ENCODE data around the gene PHOSPHO1.
A peak's percentile ranks its signal among the peaks of the same experiment; 100 is the strongest.

The PHOSPHO1 gene

DNA sequence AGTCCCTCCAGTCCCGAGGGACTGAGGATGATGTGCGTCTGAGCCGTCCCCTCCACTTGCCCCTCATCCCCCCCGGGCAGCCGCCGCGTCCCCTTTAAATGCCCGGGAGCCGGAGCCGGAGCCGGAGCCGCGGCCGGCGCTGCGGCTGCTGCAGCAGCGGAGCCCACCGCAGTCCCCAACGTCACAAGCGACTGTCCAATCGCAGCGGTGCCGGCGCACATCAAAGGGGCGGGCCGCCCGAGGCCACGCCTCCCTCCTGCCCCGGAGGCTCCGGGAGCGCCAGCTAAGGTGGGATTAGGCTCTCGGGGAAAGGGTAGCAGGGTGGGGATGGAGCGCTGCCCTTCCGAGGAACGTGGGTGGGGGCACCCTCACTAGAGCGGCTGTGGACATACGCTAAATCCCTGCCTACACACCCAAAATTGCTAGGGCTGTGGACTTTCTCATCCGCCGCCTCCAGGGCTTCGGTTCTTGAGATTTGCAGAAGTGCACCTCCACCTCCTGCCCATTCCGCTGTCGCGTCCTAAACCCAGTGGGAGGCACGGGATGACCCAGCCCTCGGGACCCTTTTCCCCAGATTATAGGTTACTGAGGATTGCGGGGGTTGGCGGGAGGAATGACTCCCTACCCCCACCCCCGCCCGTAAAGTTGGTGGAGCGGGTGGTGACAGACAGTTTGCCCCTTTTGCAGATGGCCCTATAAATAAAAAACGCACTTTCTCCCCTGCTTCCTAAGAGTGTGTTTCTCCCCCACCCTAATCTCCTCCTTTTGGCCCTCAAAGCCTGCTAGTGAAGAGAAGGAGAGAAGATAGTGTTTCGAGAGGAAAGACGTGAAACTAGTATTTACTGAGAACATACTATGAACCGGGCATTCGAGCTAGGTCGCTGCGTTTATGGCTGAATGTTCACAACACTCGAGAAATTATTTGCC lies at the start of gene PHOSPHO1 (continued):
- TF ChIP-seq, protein P1, sequence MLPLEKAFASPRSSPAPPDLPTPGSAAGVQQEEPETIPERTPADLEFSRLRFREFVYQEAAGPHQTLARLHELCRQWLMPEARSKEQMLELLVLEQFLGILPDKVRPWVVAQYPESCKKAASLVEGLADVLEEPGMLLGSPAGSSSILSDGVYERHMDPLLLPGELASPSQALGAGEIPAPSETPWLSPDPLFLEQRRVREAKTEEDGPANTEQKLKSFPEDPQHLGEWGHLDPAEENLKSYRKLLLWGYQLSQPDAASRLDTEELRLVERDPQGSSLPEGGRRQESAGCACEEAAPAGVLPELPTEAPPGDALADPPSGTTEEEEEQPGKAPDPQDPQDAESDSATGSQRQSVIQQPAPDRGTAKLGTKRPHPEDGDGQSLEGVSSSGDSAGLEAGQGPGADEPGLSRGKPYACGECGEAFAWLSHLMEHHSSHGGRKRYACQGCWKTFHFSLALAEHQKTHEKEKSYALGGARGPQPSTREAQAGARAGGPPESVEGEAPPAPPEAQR (tag by site-specific recombination; IDR thresholded peaks at IDR 0.05): no peak
- no peak; the same call in 1 of the 2 replicates for TF ChIP-seq ZNF76 (tag by site-specific recombination; IDR thresholded peaks at IDR 0.05; ENCODE audit: borderline replicate concordance, low read depth)
- TF ChIP-seq GFI1B (tag by site-specific recombination; IDR thresholded peaks at IDR 0.05): no peak
- TF ChIP-seq ZNF473 (tag by site-specific recombination; IDR thresholded peaks at IDR 0.05): no peak
- no peak for TF ChIP-seq ZNF645 (tag by site-specific recombination; IDR thresholded peaks at IDR 0.05)
- no peak for TF ChIP-seq ZNF350 (tag by site-specific recombination; IDR thresholded peaks at IDR 0.05)
- no peak for TF ChIP-seq ZNF292 (tag by site-specific recombination; IDR thresholded peaks at IDR 0.05; ENCODE audit: borderline replicate concordance, low read depth)
- no peak for TF ChIP-seq ZNF530 (tag by site-specific recombination; IDR thresholded peaks at IDR 0.05; ENCODE audit: low read depth)
- TF ChIP-seq ZNF521 (tag by site-specific recombination; IDR thresholded peaks at IDR 0.05): no peak
- peak; percentile 50 for TF ChIP-seq ZBTB26 (tag by site-specific recombination; optimal IDR thresholded peaks at IDR 0.05)
- TF ChIP-seq ZNF404 (tag by site-specific recombination; IDR thresholded peaks at IDR 0.05): no peak
- TF ChIP-seq ZNF514 (tag by site-specific recombination; IDR thresholded peaks at IDR 0.05): no peak
- peak; percentile 26; the same call in 1 of the 2 replicates for TF ChIP-seq PRDM1 (tag by site-specific recombination; IDR thresholded peaks at IDR 0.05)
- no peak for TF ChIP-seq ZNF610 (tag by site-specific recombination; IDR thresholded peaks at IDR 0.05; ENCODE audit: borderline replicate concordance)
- TF ChIP-seq ZNF692 (tag by site-specific recombination; IDR thresholded peaks at IDR 0.05): no peak
- TF ChIP-seq, protein P2, sequence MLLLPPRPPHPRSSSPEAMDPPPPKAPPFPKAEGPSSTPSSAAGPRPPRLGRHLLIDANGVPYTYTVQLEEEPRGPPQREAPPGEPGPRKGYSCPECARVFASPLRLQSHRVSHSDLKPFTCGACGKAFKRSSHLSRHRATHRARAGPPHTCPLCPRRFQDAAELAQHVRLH (tag by site-specific recombination; IDR thresholded peaks at IDR 0.05): no peak
- no peak for TF ChIP-seq ZNF677 (tag by site-specific recombination; IDR thresholded peaks at IDR 0.05)
- TF ChIP-seq ZNF843 (tag by site-specific recombination; IDR thresholded peaks at IDR 0.05): no peak
- peak; percentile 76 for TF ChIP-seq ZNF335 (tag by site-specific recombination; conservative IDR thresholded peaks at IDR 0.05)
- TF ChIP-seq ZBTB8A (tag by site-specific recombination; IDR thresholded peaks at IDR 0.05): no peak
- TF ChIP-seq HOXC10 (CRISPR knock-in tag; IDR thresholded peaks at IDR 0.05): no peak
- TF ChIP-seq ZNF211 (tag by site-specific recombination; IDR thresholded peaks at IDR 0.05; ENCODE audit: low read depth): no peak
- TF ChIP-seq ZFP41 (tag by site-specific recombination; IDR thresholded peaks at IDR 0.05; ENCODE audit: borderline replicate concordance): no peak
- no peak for TF ChIP-seq YY2 (tag by site-specific recombination; IDR thresholded peaks at IDR 0.05)
- TF ChIP-seq, protein P3, sequence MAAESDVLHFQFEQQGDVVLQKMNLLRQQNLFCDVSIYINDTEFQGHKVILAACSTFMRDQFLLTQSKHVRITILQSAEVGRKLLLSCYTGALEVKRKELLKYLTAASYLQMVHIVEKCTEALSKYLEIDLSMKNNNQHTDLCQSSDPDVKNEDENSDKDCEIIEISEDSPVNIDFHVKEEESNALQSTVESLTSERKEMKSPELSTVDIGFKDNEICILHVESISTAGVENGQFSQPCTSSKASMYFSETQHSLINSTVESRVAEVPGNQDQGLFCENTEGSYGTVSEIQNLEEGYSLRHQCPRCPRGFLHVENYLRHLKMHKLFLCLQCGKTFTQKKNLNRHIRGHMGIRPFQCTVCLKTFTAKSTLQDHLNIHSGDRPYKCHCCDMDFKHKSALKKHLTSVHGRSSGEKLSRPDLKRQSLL (tag by site-specific recombination; IDR thresholded peaks at IDR 0.05): peak; percentile 98
- TF ChIP-seq MEIS1 (CRISPR knock-in tag; IDR thresholded peaks at IDR 0.05; ENCODE audit: borderline replicate concordance): no peak
- no peak for TF ChIP-seq ZNF121 (tag by site-specific recombination; IDR thresholded peaks at IDR 0.05)
- TF ChIP-seq, protein P4, sequence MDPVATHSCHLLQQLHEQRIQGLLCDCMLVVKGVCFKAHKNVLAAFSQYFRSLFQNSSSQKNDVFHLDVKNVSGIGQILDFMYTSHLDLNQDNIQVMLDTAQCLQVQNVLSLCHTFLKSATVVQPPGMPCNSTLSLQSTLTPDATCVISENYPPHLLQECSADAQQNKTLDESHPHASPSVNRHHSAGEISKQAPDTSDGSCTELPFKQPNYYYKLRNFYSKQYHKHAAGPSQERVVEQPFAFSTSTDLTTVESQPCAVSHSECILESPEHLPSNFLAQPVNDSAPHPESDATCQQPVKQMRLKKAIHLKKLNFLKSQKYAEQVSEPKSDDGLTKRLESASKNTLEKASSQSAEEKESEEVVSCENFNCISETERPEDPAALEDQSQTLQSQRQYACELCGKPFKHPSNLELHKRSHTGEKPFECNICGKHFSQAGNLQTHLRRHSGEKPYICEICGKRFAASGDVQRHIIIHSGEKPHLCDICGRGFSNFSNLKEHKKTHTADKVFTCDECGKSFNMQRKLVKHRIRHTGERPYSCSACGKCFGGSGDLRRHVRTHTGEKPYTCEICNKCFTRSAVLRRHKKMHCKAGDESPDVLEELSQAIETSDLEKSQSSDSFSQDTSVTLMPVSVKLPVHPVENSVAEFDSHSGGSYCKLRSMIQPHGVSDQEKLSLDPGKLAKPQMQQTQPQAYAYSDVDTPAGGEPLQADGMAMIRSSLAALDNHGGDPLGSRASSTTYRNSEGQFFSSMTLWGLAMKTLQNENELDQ (tag by site-specific recombination; IDR thresholded peaks at IDR 0.05; ENCODE audit: low read depth): no peak
- 0 out of 2 replicates have a peak, but pooled peaks have one; percentile 19 for TF ChIP-seq ZNF777 (tag by site-specific recombination; IDR thresholded peaks at IDR 0.05; ENCODE audit: borderline replicate concordance)
- TF ChIP-seq REPIN1 (tag by site-specific recombination; IDR thresholded peaks at IDR 0.05; ENCODE audit: low read depth): no peak

Measured in HEK293 (cell line).